Mesothelial cell of epicardium (in vitro differentiated cells): Measurements from ENCODE around the gene RNF187. TPM values are rescaled to one million over a fixed set of nuclear protein-coding genes. Genes with fewer than 3 reads are reported as not detected.

Source experiments
- DNase-seq, 2 experiments: peaks; one replicate each; pipeline ENCODE4 v3.0.0; 2021; ENCODE audit warnings: low spot score in 2 of 2; ENCODE audit not compliant: unreplicated experiment in 2 of 2
- H3K27ac Mint-ChIP-seq: 2 replicates; pipeline ENCODE4 v1.8.0; 2021; ENCODE audit warnings: mixed read lengths
- H3K27me3 Mint-ChIP-seq: 2 replicates; pipeline ENCODE4 v1.8.0; 2021; ENCODE audit warnings: low read depth, mixed read lengths
- H3K36me3 Mint-ChIP-seq: 2 replicates; pipeline ENCODE4 v1.8.0; 2021; ENCODE audit warnings: mixed read lengths
- H3K4me1 Mint-ChIP-seq: 2 replicates; pipeline ENCODE4 v1.8.0; 2021; ENCODE audit warnings: mixed read lengths
- H3K4me3 Mint-ChIP-seq: 2 replicates; pipeline ENCODE4 v1.8.0; 2021; ENCODE audit warnings: mild to moderate bottlenecking, moderate library complexity, mixed read lengths
- H3K9me3 Mint-ChIP-seq: 2 replicates; pipeline ENCODE4 v1.8.0; 2021; ENCODE audit warnings: mixed read lengths
- CTCF ChIP-seq: fragments of 200-600 bp; sonication (generic); IDR thresholded peaks from one replicate; pipeline ENCODE4 v1.5.0; 2021; ENCODE audit warnings: antibody characterized with exemption; ENCODE audit not compliant: unreplicated experiment
- total RNA-seq: library from RNA; stranded (reverse); gene quantifications from 3 replicates; pipeline ENCODE4 v1.2.1, GENCODE V29; 2021

The RNF187 gene
- total RNA-seq, 1 donor from 2014 or later = 85.1 TPM

- H3K4me3 Mint-ChIP-seq = peak overlapping the region; percentile 72
- no peaks in the 10 kb centered on the region for H3K36me3 Mint-ChIP-seq
- H3K27ac Mint-ChIP-seq = peak overlapping the region; percentile 37
- TF ChIP-seq CTCF = no peak
- H3K9me3 Mint-ChIP-seq = no peaks in the 10 kb centered on the region
- H3K27me3 Mint-ChIP-seq = peaks cover 16% of the 10 kb centered on the region
- H3K4me1 Mint-ChIP-seq = peaks cover 19% of the 10 kb centered on the region
- no peak for DNase-seq
These were observed 41.7 kb upstream of the RNF187 start for GRCh38 chr1:228445490-228445842.

- TF ChIP-seq CTCF = no peak
- Mint-ChIP-seq H3K4me1 (peaks cover 19% of the 10 kb centered on the region), H3K27me3 (peaks cover 16% of the 10 kb centered on the region), H3K27ac (peak overlapping the region; percentile 37), H3K36me3 (no peaks in the 10 kb centered on the region), H3K4me3 (peak overlapping the region; percentile 72), H3K9me3 (no peaks in the 10 kb centered on the region)
- DNase-seq = peak in 1 of 2 experiments; percentile 47
These were observed 41.1 kb upstream of the RNF187 start for GRCh38 chr1:228445843-228446650.

GRCh38 chr1:228446852-228447251 is 40.3 kb upstream of the RNF187 start:
- H3K27ac Mint-ChIP-seq = no peak overlapping the region
- H3K4me3 Mint-ChIP-seq = peak overlapping the region; percentile 72
- DNase-seq = no peak
- H3K27me3 Mint-ChIP-seq = peaks cover 16% of the 10 kb centered on the region
- no peak for TF ChIP-seq CTCF
- no peaks in the 10 kb centered on the region for H3K9me3 Mint-ChIP-seq
- H3K36me3 Mint-ChIP-seq = no peaks in the 10 kb centered on the region
- H3K4me1 Mint-ChIP-seq = peaks cover 19% of the 10 kb centered on the region

GRCh38 chr1:228448372-228448771 is 38.8 kb upstream of the RNF187 start:
- no peak for DNase-seq
- Mint-ChIP-seq H3K36me3 (no peaks in the 10 kb centered on the region), H3K4me3 (no peak overlapping the region), H3K27ac (no peak overlapping the region), H3K4me1 (peaks cover 21% of the 10 kb centered on the region), H3K27me3 (peaks cover 16% of the 10 kb centered on the region), H3K9me3 (no peaks in the 10 kb centered on the region)
- TF ChIP-seq CTCF = no peak

GRCh38 chr1:228450200-228450599 is 37.0 kb upstream of the RNF187 start:
- no peaks in the 10 kb centered on the region for H3K36me3 Mint-ChIP-seq
- H3K9me3 Mint-ChIP-seq = no peaks in the 10 kb centered on the region
- no peak for TF ChIP-seq CTCF
- H3K4me1 Mint-ChIP-seq = peaks cover 23% of the 10 kb centered on the region
- H3K27ac Mint-ChIP-seq = no peak overlapping the region
- no peak for DNase-seq
- H3K4me3 Mint-ChIP-seq = no peak overlapping the region
- peaks cover 10% of the 10 kb centered on the region for H3K27me3 Mint-ChIP-seq
